Subcutaneous adipose tissue (tissue), 4 donors: ENCODE results near the gene CSMD2. TPM values are rescaled to one million over a fixed set of nuclear protein-coding genes. Genes with fewer than 3 reads are reported as not detected.

Experiments used
- CTCF ChIP-seq: fragments of 450-650 bp; IDR thresholded peaks from one replicate; pipeline ENCODE4 v1.5.1; 2016; ENCODE audit warnings: low read depth, mild to moderate bottlenecking, control low read depth, antibody characterized with exemption, moderate library complexity
- total RNA-seq, 4 donors: library from RNA; depleted of rRNA; stranded (reverse); fragments of >200 nt; gene quantifications; one replicate each; pipeline ENCODE4 v1.1.0, GENCODE V29; 2016

CSMD2 gene
- total RNA-seq, 4 donors from 2014 or later: 0.38 to 4.4 (median 1.00) TPM

- TF ChIP-seq CTCF: no peak
Measured at GRCh38 chr1:34188418-34188817, 23.4 kb upstream of the CSMD2 start.

GRCh38 chr1:34186741-34187494 is 21.9 kb upstream of the CSMD2 start:
- no peak for TF ChIP-seq CTCF

- TF ChIP-seq CTCF: no peak
Measured at GRCh38 chr1:34178072-34178471, 13.0 kb upstream of the CSMD2 start.

GRCh38 chr1:34176830-34177603 is 12.0 kb upstream of the CSMD2 start, which contains the start of gene C1orf94:
Gene C1orf94, plus strand, starts transcription at chr1:34176907. Its CDS starts 883 bp downstream, at chr1:34177790.
- no peak for TF ChIP-seq CTCF

GRCh38 chr1:34175744-34176143 is 10.7 kb upstream of the CSMD2 start:
- TF ChIP-seq CTCF: no peak

GRCh38 chr1:34167389-34167788 is 2.4 kb upstream of the CSMD2 start:
- no peak for TF ChIP-seq CTCF

- TF ChIP-seq CTCF: no peak
Measured at GRCh38 chr1:34166625-34167361, 1.8 kb upstream of the CSMD2 start.
